HG03135 (cell line): Measurements from ENCODE around the gene CTAG1A.
"Not testable (repeated sequence)": the region's sequence is repeated elsewhere in the genome, so short reads cannot be mapped to it uniquely, and the experiment has no call there.

Source experiments
- ATAC-seq: cut with Tn5 transposase; IDR thresholded peaks from one replicate; pipeline ENCODE4 v1.9.1; 2021; ENCODE audit warnings: mild to moderate bottlenecking, moderate library complexity; ENCODE audit not compliant: unreplicated experiment

The CTAG1A gene

GRCh38 chrX:154584585-154585183 lies at the start of gene CTAG1A:
CTAG1A (plus strand) TSS chrX:154585133; CDS start chrX:154585207, 74 bp downstream.
- not testable (repeated sequence) for ATAC-seq

DNA sequence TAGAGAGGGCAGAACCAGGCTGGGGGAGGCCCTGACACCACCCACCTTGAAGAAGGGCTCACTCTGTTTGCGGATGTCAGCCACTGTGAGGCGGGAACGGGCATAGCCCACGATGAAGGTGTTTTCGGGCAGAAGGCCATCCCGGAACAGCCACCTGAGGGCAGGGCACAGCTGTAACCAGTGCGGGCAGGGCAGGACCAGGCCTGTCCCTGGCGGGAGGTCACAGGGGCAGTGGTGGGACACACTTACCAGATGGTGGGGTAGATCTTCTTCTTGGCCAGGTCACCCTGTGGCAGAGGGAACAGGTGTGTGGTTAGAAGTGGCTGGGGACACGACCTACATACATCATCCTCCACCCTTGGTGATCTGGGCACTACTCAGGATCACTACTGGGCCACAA lies 49.0 kb upstream of the CTAG1A start:
- ATAC-seq = no peak

GRCh38 chrX:154539077-154539476 lies 45.9 kb upstream of the CTAG1A start:
- no peak for ATAC-seq

- not testable (repeated sequence) for ATAC-seq
These were observed 44.6 kb upstream of the CTAG1A start for GRCh38 chrX:154540365-154540764.

DNA sequence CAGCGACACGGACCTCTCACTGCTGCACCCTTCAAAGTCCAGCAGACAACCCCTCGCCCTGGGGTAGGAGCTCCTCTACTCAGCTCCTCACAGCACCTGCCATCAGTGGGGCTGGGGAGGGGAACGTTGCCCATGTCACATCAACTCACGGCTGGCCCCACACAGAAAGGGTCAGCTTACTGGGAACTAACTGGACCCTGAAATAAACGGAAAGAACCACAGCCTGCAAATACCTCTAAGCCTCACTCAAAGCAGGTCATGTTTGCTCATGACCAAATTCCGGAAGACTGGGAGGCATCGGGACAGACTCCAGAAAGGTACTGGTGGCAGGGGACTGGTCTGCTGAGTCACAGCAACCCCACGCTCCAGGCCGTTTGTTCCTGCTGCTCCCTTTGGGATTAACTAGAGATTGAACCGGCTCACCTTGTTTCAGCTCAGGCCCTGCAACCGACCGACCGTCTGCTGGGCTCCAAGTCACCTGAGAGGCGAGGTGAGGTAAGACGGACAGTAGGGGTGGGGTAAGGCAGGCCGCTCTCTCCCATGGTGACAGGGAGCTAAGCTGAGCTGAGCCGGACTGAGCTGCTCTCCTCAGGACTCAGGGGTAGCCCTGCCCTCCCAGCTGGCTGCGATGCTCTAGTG lies 43.9 kb upstream of the CTAG1A start:
- no peak for ATAC-seq

DNA sequence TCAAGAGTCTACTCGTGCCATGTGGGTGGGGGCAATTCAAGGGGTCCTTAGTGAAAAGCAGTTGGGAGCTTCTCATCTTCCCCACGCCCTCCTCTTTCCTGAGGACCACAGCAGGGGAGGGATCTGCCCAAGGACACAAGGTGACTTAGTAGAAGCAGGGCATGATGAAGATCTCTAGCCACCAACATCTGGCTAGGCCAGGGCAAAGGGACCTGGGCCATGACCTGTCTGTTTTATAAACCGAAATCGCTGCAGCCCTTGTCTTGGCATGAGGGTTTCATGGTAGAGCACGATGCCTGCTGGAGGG lies 43.4 kb upstream of the CTAG1A start:
- ATAC-seq = no peak

DNA sequence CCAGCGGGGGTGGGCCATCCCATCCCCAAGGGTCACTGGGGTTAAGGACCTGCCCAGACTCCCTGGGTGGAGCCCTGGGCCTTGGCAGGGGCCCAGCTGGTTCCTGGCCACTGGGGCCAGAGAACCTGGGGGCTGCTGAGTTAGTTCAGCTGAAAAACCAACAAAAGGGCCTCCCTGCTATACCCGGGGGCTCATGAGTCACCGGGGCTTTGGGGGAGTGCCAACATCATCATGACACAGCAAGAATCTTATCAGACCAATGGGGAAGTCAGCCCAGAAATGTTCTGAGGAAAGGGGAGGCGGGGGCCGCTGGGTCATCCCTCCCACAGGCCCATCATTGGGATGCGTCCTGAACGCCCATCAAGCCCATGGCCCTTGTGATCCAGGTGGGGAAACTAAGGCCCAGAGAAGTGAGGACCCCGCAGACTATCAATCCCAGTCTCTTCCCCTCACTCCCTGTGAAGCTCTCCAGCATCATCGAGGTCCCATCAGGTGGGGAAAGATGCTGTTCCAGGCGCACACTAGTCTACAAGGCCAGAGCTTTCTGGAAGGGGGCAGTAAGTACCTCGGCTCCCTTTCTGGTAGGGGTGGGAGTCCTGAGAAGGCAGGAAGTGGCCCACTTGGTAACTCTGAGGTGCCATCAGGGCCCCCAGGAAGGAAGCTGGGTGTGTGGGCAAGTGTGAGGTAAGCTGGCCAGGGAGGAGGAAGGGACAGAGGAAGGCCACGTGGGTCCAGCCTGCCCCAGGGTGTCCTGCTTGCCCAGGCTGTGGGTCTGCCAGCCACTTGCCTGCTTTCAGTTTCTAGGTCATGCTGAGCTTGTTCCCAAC lies 42.8 kb upstream of the CTAG1A start:
- ATAC-seq = no peak

DNA sequence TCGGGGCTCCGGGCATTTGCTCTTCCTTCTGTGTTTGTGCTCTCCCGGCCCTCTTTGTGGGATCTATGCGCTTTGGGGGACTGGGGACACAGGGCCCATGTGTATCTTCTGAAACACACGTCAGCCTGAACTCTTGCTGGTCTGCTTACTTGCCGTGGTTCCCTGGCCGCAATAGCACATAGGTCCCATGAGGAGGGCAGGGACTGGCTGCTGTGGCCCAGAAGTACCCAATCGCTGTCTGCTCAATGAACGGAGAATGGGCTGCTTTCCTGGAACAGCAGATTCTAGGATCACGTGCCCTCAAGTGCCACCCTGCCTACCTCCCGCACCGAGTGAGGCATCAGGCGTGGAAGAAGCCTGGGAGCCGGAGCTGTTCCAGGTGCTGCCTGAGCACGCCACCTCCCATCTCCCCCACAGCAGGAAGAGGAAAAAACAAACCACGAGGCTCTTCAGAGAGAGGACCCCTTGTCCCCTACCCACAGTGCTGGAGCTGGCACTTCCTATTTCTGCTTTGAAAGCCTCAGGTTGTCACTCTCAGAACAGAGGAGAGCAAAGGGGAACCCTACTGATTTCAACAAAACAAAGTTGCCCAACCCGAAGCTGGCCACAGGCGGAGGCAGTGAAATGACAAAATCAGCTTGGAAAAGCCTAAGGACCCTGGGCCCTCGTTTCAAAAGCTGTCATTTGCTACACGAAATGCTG lies 42.1 kb upstream of the CTAG1A start:
- no peak for ATAC-seq

DNA sequence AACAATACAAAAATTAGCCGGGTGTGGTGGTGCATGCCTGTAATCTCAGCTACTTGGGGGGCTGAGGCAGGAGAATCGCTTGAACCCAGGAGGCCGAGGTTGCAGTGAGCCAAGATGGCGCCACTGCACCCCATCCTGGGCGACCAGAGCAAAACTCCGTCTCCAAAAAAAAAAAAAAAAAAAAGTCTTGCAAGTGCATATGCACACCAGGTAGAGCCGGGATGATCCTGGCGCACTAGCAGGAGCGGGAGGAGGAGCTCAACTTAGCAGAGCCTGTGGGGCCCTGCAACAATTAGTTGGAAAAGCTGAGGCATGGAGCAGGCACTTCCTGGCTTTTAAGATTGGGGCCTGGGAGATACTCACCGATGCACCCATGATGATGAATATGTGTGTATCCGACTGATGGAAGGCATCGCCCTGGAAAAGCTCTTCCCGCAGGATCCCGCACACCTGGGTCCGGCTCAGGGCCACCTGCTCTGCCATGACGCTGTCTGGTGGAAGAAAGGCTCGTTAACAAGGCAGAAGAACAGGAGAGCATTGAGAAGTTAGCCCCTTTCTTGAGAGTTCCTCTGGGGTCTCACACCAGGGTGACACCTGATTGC lies 39.2 kb upstream of the CTAG1A start:
- no peak for ATAC-seq

DNA sequence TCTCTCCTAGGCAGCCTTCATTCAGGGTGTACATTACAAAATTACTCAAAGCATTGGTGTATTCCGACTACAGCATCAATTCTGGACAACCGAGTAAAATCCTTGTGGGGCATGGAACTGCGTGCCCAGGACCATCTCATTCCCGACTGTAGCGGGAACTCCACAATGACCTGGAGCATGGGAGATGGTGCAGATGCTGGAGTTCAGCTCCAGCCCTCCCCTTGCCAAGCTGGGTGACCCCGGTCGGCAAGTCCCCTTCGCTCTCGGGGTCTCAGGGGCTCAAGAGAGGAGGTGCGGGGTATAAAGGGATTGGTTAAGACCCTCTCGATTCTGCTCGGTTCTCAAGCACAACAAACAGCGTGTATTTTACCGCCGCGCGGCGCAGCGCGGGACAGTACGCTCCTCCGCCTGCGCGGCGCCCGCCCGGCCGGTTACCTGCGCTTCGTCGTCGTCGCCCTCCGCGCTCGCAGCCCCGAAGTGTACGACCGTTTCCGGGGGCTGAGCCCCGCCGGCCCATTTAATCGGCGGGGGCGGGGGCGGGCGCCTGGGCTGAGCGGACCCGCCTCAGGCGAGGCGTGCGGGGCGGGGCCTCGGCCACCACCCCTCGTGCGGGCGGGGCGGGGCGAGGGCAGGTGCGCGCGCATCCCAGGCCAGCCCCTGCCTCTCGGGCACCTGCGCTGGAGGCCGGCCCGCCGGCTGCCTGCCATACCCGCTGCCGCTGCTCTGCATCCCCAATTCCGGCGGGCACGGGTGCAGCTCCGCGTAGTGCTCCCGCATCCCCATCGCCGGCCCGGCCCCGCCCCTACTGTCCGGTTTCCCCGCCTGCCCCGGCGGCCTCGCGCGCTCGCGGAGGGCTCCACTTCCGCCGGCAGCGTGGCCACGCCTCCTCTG lies 38.3 kb upstream of the CTAG1A start, which contains the start of gene G6PD:
Gene G6PD (minus strand): TSS at position 493 of the 891 bp plus-strand sequence. CDS start 691 bp downstream, outside the sequence.
- peak; percentile 51 for ATAC-seq

- peak; percentile 80 for ATAC-seq
These were observed 37.5 kb upstream of the CTAG1A start, which contains the start of gene IKBKG for GRCh38 chrX:154547245-154548027. IKBKG (plus strand) TSS chrX:154547620; CDS start chrX:154552003, 4,383 bp downstream.

DNA sequence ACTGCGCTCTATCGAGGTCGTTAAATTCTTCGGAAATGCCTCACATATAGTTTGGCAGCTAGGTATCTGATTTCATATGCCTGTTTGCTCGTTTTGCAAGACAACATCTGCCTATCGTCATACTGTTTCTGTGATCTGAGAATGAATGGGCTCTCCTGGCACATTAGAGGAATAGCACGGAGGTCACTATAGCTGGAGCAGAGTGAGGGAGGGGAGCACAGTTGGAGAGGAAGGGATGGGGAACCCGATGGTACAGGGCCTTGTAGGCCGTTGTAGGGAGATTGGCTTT lies 37.0 kb upstream of the CTAG1A start:
- ATAC-seq = no peak

- ATAC-seq = no peak
These were observed 35.2 kb upstream of the CTAG1A start for GRCh38 chrX:154549766-154550165.

- ATAC-seq = not testable (repeated sequence)
These were observed 32.7 kb upstream of the CTAG1A start for GRCh38 chrX:154552112-154552806.

- not testable (repeated sequence) for ATAC-seq
These were observed 26.8 kb upstream of the CTAG1A start for GRCh38 chrX:154558060-154558690.

DNA sequence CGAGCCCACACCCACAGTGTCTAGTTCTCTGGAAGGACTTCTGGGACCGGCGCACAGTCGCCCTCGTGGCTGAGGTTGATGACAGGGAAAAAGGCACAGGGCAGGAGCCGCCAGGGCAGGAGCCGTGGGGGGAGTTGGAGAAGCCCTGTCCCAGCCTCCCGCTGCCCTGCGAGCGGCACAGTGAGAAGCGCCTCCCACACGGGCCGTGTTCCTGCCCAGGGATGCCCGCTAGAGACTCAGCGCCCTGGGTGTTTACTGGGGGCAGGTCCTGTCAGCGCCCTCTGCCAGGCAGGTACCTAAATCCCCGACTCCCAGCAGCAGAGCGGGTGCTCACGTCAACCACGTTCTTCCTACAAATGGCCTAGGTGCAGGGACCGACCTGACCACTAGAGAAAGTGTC lies 26.0 kb upstream of the CTAG1A start:
- not testable (repeated sequence) for ATAC-seq

DNA sequence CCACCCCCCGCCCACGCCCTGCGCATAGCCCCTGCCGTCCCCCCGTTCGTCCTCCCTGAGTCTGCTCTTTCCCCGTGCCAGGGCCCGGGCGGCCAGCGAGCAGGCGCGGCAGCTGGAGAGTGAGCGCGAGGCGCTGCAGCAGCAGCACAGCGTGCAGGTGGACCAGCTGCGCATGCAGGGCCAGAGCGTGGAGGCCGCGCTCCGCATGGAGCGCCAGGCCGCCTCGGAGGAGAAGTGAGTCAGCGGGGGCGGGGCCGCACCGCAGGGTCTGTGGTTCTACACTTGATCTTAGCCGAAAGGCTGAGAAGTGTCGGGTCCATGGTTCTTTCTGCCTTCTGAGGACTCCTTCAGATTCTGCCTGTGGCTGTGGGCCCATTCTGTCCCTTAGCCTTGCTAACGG lies 24.6 kb upstream of the CTAG1A start:
- not testable (repeated sequence) for ATAC-seq

DNA sequence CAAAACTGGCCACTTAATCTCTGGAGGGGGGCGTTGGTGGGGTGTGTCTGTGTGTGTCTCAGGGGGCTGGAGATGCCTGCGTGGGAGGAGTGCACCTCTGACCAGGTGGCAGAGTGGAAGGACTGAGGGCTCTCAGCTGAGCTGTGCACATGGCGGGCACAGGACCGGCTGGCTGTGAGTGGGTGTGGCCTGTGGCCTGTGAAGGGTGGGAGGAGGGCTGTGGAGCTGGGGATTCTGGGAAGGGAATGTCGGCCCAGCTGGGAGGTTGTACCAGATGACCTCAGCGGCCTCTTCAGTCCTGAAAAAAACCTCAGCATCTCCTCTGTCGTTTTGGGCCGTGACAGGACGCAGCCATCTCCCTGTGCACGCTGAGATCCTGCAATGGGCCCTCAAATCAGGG lies 22.6 kb upstream of the CTAG1A start:
- ATAC-seq = not testable (repeated sequence)
